GM18505 (cell line): ENCODE data around the gene CRADD.
"Not testable (repeated sequence)": the region's sequence is repeated elsewhere in the genome, so short reads cannot be mapped to it uniquely, and the experiment has no call there.

Experiments
- ATAC-seq: cut with Tn5 transposase; IDR thresholded peaks from one replicate; pipeline ENCODE4 v1.9.1; 2021; ENCODE audit not compliant: unreplicated experiment
- POLR2A ChIP-seq: IDR thresholded peaks from 4 replicates; pipeline ENCODE4 v1.6.1; 2011; ENCODE audit warnings: borderline replicate concordance; ENCODE audit not compliant: insufficient read depth, insufficient read length; ENCODE audit errors: extremely low read depth

The CRADD gene

DNA sequence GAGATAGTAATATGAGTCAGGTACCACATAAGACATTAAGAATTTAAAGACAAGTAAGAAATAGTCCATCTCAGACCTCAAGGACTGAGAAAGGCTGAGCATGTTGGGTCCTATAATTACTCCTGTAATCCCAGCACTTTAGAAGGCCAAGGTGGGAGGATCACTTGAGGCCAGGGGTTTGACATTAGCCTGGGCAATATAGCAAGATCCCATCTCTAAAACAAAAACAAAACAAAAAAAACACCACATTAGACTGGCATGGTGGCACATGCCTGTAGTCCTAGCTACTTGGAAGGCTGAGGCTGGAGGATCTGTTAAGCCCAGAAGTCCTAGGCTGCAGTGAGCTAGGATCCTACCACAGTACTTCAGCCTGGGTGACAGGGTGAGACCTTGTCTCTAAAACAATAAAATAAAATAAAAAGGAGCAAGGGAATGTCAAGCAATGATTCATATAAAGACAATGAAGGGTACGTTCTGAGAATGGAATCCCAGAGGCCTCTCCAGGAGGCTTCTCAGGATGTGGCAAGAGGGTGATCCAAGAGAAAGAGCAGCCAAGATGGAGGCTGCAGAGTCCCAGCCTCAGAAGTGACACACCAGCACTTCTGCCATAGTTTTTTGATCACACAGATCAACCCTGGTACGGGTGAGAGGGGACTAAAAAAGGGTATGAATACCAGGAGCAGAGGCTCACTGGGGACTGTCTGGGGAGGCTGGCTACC lies 206.4 kb downstream of the CRADD start:
- ATAC-seq = no peak

DNA sequence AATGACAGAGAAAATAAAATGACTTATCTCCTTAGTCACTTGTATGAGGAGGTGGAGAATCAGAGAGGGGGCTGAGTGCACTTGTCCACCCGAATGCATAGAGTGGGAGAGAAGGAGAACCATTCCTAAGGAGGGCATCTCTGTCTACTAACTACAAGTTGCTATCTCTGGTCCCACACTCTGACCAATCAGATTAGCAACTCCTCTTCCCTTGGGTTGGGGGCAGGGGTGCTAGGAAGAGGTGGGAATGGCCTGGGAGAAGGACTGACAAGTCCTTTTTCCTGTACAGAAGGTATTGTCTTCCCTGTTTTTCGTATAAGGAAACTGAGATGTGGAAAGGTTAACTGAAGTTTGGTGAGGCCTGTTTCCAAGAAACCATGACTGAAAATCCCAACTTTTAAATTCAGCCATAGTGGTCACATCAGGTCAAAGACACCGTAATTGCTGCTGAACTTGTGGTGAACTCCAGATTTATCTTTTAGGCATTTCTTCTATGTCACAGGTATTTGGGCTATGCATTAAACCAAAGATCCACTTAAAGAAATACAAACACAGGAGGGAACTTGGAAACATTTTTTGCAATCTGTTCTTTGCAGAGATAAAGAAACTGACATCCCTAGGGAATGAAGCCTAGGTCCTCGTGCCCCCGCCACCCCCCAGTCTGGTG lies 207.8 kb downstream of the CRADD start:
- TF ChIP-seq POLR2A = no peak
- ATAC-seq = no peak

More for the DNA sequence above, 206.4 kb downstream of the CRADD start:
- no peak for TF ChIP-seq POLR2A

DNA sequence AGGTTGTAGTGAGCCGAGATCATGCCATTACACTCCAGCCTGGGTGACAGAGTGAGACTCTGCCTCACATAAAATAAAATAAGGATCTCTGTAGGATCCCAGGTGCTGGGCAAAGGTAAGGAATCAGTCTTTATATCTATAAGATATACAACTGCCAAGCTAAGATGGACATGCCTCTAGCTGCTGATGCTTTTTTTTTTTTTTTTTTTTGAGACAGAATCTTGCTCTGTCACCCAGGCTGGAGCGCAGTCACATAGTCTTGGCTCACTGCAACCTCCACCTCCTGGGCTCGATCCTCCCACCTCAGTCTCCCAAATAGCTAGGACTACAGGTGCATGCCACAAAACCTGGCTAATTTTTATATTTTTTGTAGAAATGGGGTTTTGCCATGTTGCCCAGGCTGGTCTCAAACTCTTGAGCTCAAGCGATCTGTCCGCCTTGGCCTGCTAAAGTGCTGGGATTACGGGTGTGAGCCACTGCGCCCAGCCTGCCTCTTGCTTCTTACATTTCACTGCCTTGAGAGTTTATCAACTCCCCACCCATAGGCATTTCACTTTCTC lies 208.9 kb downstream of the CRADD start:
- ATAC-seq = not testable (repeated sequence)

DNA sequence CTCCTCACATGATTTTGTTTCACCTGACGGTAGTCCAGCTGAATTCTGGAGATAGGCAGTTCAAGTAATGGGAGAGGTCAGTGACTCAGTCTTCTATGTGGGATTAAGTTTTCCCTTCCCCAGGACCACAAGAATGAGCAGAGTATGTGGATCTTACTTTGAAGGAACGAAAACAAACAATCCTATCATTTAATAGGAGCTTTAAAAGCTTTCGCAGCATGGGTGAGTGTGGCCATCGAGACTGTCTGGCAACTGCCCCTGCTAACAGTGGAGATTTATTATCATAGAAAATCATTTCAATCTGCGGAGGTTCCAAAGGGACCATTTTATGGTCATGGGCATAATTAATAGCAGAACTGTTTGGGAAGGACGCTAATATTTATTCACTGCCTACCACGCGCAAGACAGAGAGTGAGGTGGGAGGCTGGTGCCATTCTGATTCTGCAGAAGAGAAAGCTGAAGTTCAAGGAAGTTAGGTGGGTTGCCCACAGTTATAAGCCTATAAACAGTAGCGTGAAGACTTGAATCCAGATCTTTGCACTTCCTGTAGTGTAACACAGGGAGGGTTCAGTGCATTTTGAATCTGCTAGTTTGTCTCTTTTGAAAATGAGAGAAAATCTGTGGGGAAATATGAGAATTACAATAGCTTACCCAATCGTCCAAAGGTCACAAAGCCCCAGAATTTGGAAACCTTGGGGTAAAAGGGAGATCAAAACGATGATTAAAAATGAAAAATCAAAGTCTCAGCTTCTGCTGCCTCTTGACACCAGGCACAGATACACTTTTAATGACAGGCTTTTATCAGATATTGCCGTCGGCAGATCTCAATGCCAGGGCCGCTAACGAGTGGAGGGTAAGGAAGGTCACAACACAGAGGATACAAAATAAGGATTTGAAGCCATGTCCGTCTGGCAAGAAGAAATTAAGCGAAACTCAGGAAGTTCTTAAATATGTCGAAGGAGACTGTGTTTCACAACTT lies 209.6 kb downstream of the CRADD start:
- no peak for ATAC-seq
- TF ChIP-seq POLR2A = no peak

DNA sequence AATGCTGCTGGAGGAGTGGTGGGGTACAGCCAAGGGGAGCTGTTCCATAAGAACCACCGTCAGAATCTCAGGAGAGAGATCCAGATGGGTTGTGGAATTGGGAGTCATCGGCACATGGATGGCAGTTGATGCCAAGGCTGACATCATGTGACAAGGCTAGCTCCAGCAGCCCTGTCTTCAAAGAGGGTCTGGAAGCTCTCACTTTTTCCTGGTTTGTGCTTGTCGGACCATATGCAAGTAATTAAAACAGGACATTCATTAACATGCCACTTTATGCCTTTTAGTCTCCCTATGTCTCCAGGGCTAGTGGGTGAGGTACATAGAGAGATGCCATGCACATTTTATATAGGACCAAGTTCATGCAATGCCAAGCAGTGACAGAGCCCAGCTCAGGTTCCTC lies 211.8 kb downstream of the CRADD start:
- ATAC-seq = no peak
- TF ChIP-seq POLR2A = no peak

DNA sequence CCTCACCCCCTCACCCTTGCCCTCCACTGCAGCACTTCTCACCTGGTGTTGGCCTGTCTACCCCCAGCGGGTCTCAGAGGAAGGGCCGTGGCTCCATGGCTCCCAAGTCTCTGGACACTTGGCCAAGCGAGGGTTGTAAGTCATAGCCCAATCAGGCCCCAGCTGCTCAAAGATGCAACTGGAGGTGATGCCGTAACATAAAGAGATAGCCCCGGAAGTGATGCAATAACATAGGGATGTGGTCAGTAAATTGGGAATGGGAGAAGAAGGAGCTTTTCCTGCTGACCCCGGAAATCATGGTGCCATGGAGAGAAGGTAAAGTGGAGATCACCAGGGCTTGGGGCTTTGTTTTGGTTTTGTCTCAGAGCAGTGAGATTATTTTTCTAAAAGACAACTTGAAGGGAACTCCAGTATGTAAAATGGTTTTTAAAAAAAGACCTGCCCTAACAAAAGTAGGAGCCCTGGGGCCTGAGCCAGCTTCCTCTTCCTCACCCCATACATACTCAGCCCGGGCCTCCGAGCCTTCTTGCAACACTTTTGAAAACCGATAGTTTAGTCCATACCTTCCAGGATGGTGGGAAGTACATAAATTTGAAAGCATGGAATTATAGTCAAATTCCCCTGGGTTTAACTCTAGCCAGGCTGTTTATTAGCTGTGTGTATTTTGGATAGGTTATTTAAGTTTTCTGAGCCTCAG lies 212.5 kb downstream of the CRADD start:
- ATAC-seq = no peak
- no peak for TF ChIP-seq POLR2A

DNA sequence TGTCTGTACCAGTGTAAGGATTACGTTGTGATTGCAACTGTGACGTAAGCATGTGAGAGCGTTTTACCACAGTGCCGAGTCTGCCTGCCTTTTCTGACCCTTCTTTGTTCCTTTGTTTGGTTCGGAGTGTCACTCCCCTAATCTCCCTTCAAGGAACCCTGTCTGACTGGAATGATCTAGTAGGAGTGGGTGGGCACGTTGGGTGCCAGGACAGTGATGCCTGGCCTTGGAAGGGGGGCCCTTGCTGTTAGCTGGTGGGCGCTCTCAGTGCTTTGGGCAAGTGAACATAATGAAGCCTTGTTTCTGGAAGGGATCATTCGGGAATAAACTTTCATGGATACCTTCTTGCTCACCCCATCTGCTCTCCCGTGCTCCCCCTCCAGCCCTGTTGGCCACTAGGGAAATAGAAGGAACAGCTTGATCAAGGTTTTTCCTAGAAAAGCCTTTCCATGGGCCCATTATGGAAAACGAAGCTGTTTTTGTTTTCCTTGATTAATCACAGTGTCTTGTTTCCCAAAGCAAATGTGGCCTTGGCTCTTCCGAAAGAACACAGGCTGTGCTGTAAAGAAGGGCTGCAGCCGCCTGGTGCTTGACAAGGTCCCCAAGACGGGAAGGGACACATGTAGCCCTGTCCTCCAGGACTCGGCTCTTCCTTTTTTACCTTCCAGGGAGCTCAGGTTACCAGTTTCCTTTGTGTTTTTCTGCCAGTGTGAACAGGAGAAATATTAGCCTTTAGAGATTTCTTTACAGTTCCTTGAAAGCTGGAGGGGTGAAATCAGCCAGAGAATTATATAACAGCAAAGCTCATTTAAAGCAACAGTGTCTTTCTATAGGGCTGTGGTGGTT lies 215.5 kb downstream of the CRADD start:
- ATAC-seq = no peak
- no peak for TF ChIP-seq POLR2A

DNA sequence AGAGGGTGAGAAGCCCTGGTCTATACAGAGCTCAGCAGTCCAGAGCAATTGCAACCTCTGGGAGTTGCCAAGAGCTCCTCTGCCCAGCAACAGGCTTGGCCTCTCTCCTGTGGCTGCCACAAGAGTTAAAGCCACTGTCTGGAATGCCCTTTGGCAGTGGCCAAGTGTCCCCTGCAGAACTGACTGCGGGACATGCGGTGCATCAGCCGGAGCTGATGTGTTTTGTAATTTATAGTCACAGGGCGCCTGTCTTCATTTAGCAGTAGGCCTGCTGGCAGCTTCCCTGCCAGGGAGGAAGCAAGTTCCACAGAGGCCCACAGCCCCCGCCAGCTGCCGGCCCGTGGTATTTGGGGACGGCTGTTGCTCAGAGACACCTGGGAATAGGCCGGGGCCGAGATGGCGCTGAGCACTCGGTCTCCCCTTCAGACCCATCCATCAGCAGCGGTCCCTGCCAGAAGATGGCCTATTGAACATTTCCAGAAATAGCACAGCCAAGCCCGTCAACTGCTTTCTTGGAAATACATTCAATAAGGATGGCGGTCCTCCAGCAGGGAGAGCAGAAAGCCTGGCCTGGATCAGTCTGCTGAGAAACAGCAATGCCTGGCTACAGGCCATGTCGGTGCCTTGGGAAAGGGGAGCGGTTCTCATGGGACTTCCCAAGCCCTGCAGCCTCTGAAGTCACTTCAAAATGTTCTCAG lies 217.4 kb downstream of the CRADD start:
- no peak for TF ChIP-seq POLR2A
- no peak for ATAC-seq

DNA sequence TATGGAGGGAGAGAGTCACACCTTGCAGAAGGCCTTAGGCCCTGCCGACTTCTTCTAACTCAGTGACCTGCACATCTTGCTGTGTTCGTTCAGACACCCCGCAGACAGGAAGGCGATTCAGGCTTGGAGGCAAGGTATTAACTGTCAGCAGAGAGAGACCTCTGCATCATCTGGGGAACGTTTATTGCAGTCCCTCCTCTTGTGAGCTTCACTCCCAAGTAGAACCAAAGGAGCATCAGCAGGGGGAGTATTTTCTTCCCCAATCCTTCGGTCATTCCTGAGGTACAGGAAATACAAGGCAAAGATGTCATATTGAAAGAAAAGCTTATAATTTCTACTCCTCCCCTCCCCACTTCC lies 217.9 kb downstream of the CRADD start:
- ATAC-seq = no peak
- TF ChIP-seq POLR2A = no peak

DNA sequence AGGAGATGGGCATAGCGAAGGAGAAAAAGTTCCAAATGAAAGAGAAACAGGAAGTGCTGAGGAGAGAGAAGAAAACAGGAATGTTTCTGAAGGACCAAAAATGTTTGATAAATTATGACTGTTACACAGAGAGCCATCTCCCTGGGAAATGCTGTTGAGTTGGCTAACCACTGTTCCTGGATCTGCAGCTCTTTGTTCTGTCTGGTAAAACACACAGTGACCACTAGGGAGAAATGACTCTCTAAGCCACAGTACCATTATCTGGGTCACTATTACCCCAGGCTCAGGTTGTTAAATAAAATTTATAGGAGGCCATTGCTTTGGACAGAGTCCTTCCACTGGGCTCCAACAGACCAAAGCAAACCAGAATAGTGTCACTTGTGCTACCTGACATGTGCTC lies 219.3 kb downstream of the CRADD start:
- no peak for TF ChIP-seq POLR2A
- no peak for ATAC-seq

DNA sequence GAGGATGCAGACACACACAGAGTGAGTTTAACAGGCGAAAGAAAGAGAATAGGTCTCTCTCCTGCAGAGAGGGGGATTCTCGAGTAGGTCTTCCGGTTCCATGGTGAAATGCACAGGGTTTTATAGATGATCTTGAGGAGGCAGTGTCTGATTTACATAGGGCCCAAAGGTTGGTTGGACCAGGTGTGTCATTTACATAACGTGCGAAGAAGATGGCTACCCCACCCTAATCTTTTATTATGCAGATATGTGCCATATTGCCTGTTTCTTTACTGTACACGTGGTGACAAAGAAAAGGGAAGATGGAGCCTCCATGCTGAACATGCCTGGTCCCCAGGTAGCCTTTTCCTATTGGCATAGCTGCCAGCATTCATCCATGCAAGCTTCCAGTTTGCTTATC lies 219.8 kb downstream of the CRADD start:
- TF ChIP-seq POLR2A = no peak
- no peak for ATAC-seq
